A172 (cell line): Measurements from ENCODE around the gene CFAP299. TPM values are rescaled to one million over a fixed set of nuclear protein-coding genes. Genes with fewer than 3 reads are reported as not detected.

Experiments used
- DNase-seq: peaks from one replicate; pipeline ENCODE4 v3.0.0-alpha.2; 2015; ENCODE audit warnings: low spot score
- total RNA-seq: library from RNA; depleted of rRNA; stranded (reverse); fragments of >200 nt; shearing (Covaris generic); gene quantifications from 2 replicates; pipeline ENCODE4 v1.2.3, GENCODE V29; 2014

The CFAP299 gene
- total RNA-seq, 1 experiment from 2014 or later: 0.28 TPM

GRCh38 chr4:80507507-80507906 lies 172.0 kb downstream of the CFAP299 start:
- no peak for DNase-seq

GRCh38 chr4:80515496-80515895 lies 180.0 kb downstream of the CFAP299 start:
- no peak for DNase-seq

GRCh38 chr4:80521438-80521837 lies 185.9 kb downstream of the CFAP299 start:
- no peak for DNase-seq

GRCh38 chr4:80526697-80527096 lies 191.2 kb downstream of the CFAP299 start:
- DNase-seq: no peak

GRCh38 chr4:80529026-80529425 lies 193.5 kb downstream of the CFAP299 start:
- DNase-seq: no peak

GRCh38 chr4:80532674-80533333 lies 197.3 kb downstream of the CFAP299 start:
- DNase-seq: no peak

GRCh38 chr4:80535551-80535950 lies 200.0 kb downstream of the CFAP299 start:
- no peak for DNase-seq

GRCh38 chr4:80538276-80538926 lies 202.9 kb downstream of the CFAP299 start:
- DNase-seq: peak; percentile 28

GRCh38 chr4:80539190-80539589 lies 203.7 kb downstream of the CFAP299 start:
- no peak for DNase-seq

GRCh38 chr4:80540349-80540748 lies 204.8 kb downstream of the CFAP299 start:
- no peak for DNase-seq

GRCh38 chr4:80540785-80541469 lies 205.4 kb downstream of the CFAP299 start:
- no peak for DNase-seq

- no peak for DNase-seq
These were observed 207.2 kb downstream of the CFAP299 start for GRCh38 chr4:80542747-80543146.

- no peak for DNase-seq
These were observed 224.8 kb downstream of the CFAP299 start for GRCh38 chr4:80560337-80560736.

- DNase-seq: no peak
These were observed 230.8 kb downstream of the CFAP299 start for GRCh38 chr4:80566203-80566872.

- no peak for DNase-seq
These were observed 233.4 kb downstream of the CFAP299 start for GRCh38 chr4:80568891-80569290.

GRCh38 chr4:80576796-80577195 lies 241.3 kb downstream of the CFAP299 start:
- DNase-seq: no peak

- no peak for DNase-seq
These were observed 242.5 kb downstream of the CFAP299 start for GRCh38 chr4:80578001-80578400.

GRCh38 chr4:80585542-80585941 lies 250.0 kb downstream of the CFAP299 start:
- no peak for DNase-seq

- no peak for DNase-seq
These were observed 251.2 kb downstream of the CFAP299 start for GRCh38 chr4:80586716-80587115.

- no peak for DNase-seq
These were observed 252.4 kb downstream of the CFAP299 start for GRCh38 chr4:80587871-80588385.

GRCh38 chr4:80592950-80593349 lies 257.4 kb downstream of the CFAP299 start:
- DNase-seq: no peak

GRCh38 chr4:80594701-80595100 lies 259.2 kb downstream of the CFAP299 start:
- DNase-seq: no peak
